ENCODE results near the gene ETF1.

ETF1 gene

GRCh38 chr5:138560971-138561370 is 17.9 kb upstream of the ETF1 start:
- DNase-seq = no peak

- no peak for DNase-seq
These were observed 16.9 kb upstream of the ETF1 start for GRCh38 chr5:138559937-138560336.

- DNase-seq = no peak
These were observed 14.6 kb upstream of the ETF1 start for GRCh38 chr5:138557677-138558076.

GRCh38 chr5:138554143-138554542 is 11.1 kb upstream of the ETF1 start:
- no peak for DNase-seq

GRCh38 chr5:138553437-138554095 is 10.5 kb upstream of the ETF1 start:
- no peak for DNase-seq

- DNase-seq = no peak
These were observed 9.6 kb upstream of the ETF1 start for GRCh38 chr5:138552657-138553056.

- no peak for DNase-seq
These were observed 6.4 kb upstream of the ETF1 start for GRCh38 chr5:138549414-138549813.

GRCh38 chr5:138545919-138546562 is 3.0 kb upstream of the ETF1 start:
- no peak for DNase-seq

- DNase-seq = no peak
These were observed 1.4 kb upstream of the ETF1 start for GRCh38 chr5:138544181-138545134.

GRCh38 chr5:138543730-138544104 is 681 bp upstream of the ETF1 start:
- no peak for DNase-seq

GRCh38 chr5:138542180-138542955 is 668 bp downstream of the ETF1 start:
- DNase-seq = no peak

GRCh38 chr5:138541511-138542179 is 1.4 kb downstream of the ETF1 start:
- DNase-seq = no peak

GRCh38 chr5:138539791-138540190 is 3.2 kb downstream of the ETF1 start:
- no peak for DNase-seq

- DNase-seq = no peak
These were observed 4.0 kb downstream of the ETF1 start for GRCh38 chr5:138538943-138539627.

GRCh38 chr5:138536665-138537315 is 6.2 kb downstream of the ETF1 start:
- DNase-seq = no peak

GRCh38 chr5:138536215-138536614 is 6.8 kb downstream of the ETF1 start:
- DNase-seq = no peak

- DNase-seq = no peak
These were observed 8.8 kb downstream of the ETF1 start for GRCh38 chr5:138533973-138534941.

GRCh38 chr5:138529812-138530211 is 13.2 kb downstream of the ETF1 start:
- DNase-seq = no peak

- no peak for DNase-seq
These were observed 14.1 kb downstream of the ETF1 start for GRCh38 chr5:138528744-138529469.

Data from midbrain (tissue), 1 donor.